BLaER1 (cell line): ENCODE measurements around the gene ATF4.
"Not testable (repeated sequence)": the region's sequence is repeated elsewhere in the genome, so short reads cannot be mapped to it uniquely, and the experiment has no call there.

ENCODE experiments used
- H3K27ac ChIP-seq: shearing (Covaris generic); formaldehyde crosslinking; 2 replicates; pipeline ENCODE4 v1.8.1; 2022
- H3K27me3 ChIP-seq: shearing (Covaris generic); formaldehyde crosslinking; 2 replicates; pipeline ENCODE4 v1.8.1; 2022
- H3K36me3 ChIP-seq: shearing (Covaris generic); formaldehyde crosslinking; 2 replicates; pipeline ENCODE4 v1.8.1; 2022
- H3K4me1 ChIP-seq: shearing (Covaris generic); formaldehyde crosslinking; 2 replicates; pipeline ENCODE4 v1.8.1; 2022
- H3K4me2 ChIP-seq: shearing (Covaris generic); formaldehyde crosslinking; 2 replicates; pipeline ENCODE4 v1.8.1; 2022
- H3K4me3 ChIP-seq: shearing (Covaris generic); formaldehyde crosslinking; 2 replicates; pipeline ENCODE4 v1.8.1; 2022
- H3K9ac ChIP-seq: shearing (Covaris generic); formaldehyde crosslinking; 2 replicates; pipeline ENCODE4 v1.8.1; 2022
- H3K9me3 ChIP-seq: shearing (Covaris generic); formaldehyde crosslinking; 2 replicates; pipeline ENCODE4 v1.8.1; 2022
- H4K20me1 ChIP-seq: shearing (Covaris generic); formaldehyde crosslinking; 2 replicates; pipeline ENCODE4 v1.8.1; 2022
- Cebpa-rat ChIP-seq: shearing (Covaris generic); IDR thresholded peaks from 2 replicates; pipeline ENCODE4 v1.8.1; 2022

Gene ATF4

GRCh38 chr22:39519681-39520225, 609 bp upstream of the ATF4 start:
- TF ChIP-seq Cebpa-rat: no peak
- Histone ChIP-seq H3K4me3 (peak overlapping the region; percentile 98), H3K9ac (peak overlapping the region; percentile 100), H3K27ac (peak overlapping the region; percentile 100), H3K36me3 (peaks cover 70% of the 10 kb centered on the region), H3K4me2 (peak overlapping the region; percentile 83), H3K4me1 (peaks cover 49% of the 10 kb centered on the region), H3K9me3 (no peaks in the 10 kb centered on the region), H3K27me3 (no peaks in the 10 kb centered on the region), H4K20me1 (peaks cover 52% of the 10 kb centered on the region)

- peaks cover 64% of the 10 kb centered on the region for H3K36me3 ChIP-seq
- not testable (repeated sequence) for H3K27me3 ChIP-seq, H3K9me3 ChIP-seq
- peak overlapping the region; percentile 100 for H3K9ac ChIP-seq
- peak overlapping the region; percentile 98 for H3K4me3 ChIP-seq
- peak overlapping the region; percentile 100 for H3K27ac ChIP-seq
- peaks cover 65% of the 10 kb centered on the region for H3K4me1 ChIP-seq
- peaks cover 59% of the 10 kb centered on the region for H4K20me1 ChIP-seq
- H3K4me2 ChIP-seq: peak overlapping the region; percentile 100
These were observed 934 bp downstream of the ATF4 start for GRCh38 chr22:39521106-39521885.

- H3K27ac ChIP-seq: peak overlapping the region; percentile 100; the same call in 1 of the 2 replicates
- H3K4me2 ChIP-seq: peak overlapping the region; percentile 100
- H3K4me3 ChIP-seq: peak overlapping the region; percentile 98
- not testable (repeated sequence) for H3K27me3 ChIP-seq, H3K9me3 ChIP-seq
- H3K36me3 ChIP-seq: peaks cover 56% of the 10 kb centered on the region
- H4K20me1 ChIP-seq: peaks cover 67% of the 10 kb centered on the region
- H3K9ac ChIP-seq: peak overlapping the region; percentile 100
- peaks cover 73% of the 10 kb centered on the region for H3K4me1 ChIP-seq
These were observed 1.7 kb downstream of the ATF4 start for GRCh38 chr22:39522091-39522490.

GRCh38 chr22:39522567-39523300, 2.4 kb downstream of the ATF4 start:
- H3K27me3 ChIP-seq: no peaks in the 10 kb centered on the region
- TF ChIP-seq Cebpa-rat: no peak
- H4K20me1 ChIP-seq: peaks cover 73% of the 10 kb centered on the region
- no peaks in the 10 kb centered on the region for H3K9me3 ChIP-seq
- peak overlapping the region; percentile 100; the same call in 1 of the 2 replicates for H3K27ac ChIP-seq
- H3K4me1 ChIP-seq: peaks cover 77% of the 10 kb centered on the region
- H3K4me2 ChIP-seq: peak overlapping the region; percentile 100
- H3K36me3 ChIP-seq: peaks cover 50% of the 10 kb centered on the region
- peak overlapping the region; percentile 98 for H3K4me3 ChIP-seq
- peak overlapping the region; percentile 100 for H3K9ac ChIP-seq

- Histone ChIP-seq H4K20me1 (peaks cover 88% of the 10 kb centered on the region), H3K9ac (peak overlapping the region; percentile 100; the same call in 1 of the 2 replicates), H3K4me2 (peak overlapping the region; percentile 100), H3K27ac (no peak overlapping the region), H3K9me3 (no peaks in the 10 kb centered on the region), H3K36me3 (peaks cover 54% of the 10 kb centered on the region), H3K4me1 (peaks cover 77% of the 10 kb centered on the region), H3K27me3 (no peaks in the 10 kb centered on the region), H3K4me3 (peak overlapping the region; percentile 98; the same call in 1 of the 2 replicates)
- no peak for TF ChIP-seq Cebpa-rat
These were observed 3.9 kb downstream of the ATF4 start for GRCh38 chr22:39524089-39524752.

- TF ChIP-seq Cebpa-rat: no peak
- Histone ChIP-seq H3K9me3 (no peaks in the 10 kb centered on the region), H3K36me3 (peaks cover 61% of the 10 kb centered on the region), H3K4me3 (0 out of 2 replicates have a peak overlapping the region, but pooled peaks have one; percentile 98), H3K4me1 (peaks cover 85% of the 10 kb centered on the region), H3K4me2 (peak overlapping the region; percentile 100), H3K27ac (no peak overlapping the region), H3K9ac (peak overlapping the region; percentile 19; the same call in 1 of the 2 replicates), H3K27me3 (no peaks in the 10 kb centered on the region), H4K20me1 (peaks cover 96% of the 10 kb centered on the region)
These were observed 4.6 kb downstream of the ATF4 start for GRCh38 chr22:39524753-39525657.

- no peaks in the 10 kb centered on the region for H3K9me3 ChIP-seq
- H3K36me3 ChIP-seq: peaks cover 67% of the 10 kb centered on the region
- H4K20me1 ChIP-seq: peaks cover 99% of the 10 kb centered on the region
- peak overlapping the region; percentile 100; the same call in 1 of the 2 replicates for H3K4me2 ChIP-seq
- H3K4me3 ChIP-seq: no peak overlapping the region
- no peak overlapping the region for H3K27ac ChIP-seq
- TF ChIP-seq Cebpa-rat: no peak
- H3K9ac ChIP-seq: peak overlapping the region; percentile 19; the same call in 1 of the 2 replicates
- H3K4me1 ChIP-seq: peaks cover 91% of the 10 kb centered on the region
- H3K27me3 ChIP-seq: no peaks in the 10 kb centered on the region
These were observed 5.3 kb downstream of the ATF4 start for GRCh38 chr22:39525658-39525975.

- peak overlapping the region; percentile 90; the same call in 1 of the 2 replicates for H3K27ac ChIP-seq
These were observed 6.4 kb downstream of the ATF4 start for GRCh38 chr22:39526736-39527171.

More at GRCh38 chr22:39526736-39527171, 6.4 kb downstream of the ATF4 start:
- no peaks in the 10 kb centered on the region for H3K27me3 ChIP-seq
- peak overlapping the region; percentile 100 for H3K4me2 ChIP-seq
- TF ChIP-seq Cebpa-rat: no peak
- no peak overlapping the region for H3K4me3 ChIP-seq
- peaks cover 64% of the 10 kb centered on the region for H3K36me3 ChIP-seq
- no peaks in the 10 kb centered on the region for H3K9me3 ChIP-seq
- H4K20me1 ChIP-seq: peaks cover 99% of the 10 kb centered on the region
- peak overlapping the region; percentile 81 for H3K9ac ChIP-seq
- peaks cover 99% of the 10 kb centered on the region for H3K4me1 ChIP-seq
